ENCODE measurements around the gene NKIRAS1. TPM values are rescaled to one million over a fixed set of nuclear protein-coding genes. Genes with fewer than 3 reads are reported as not detected.

The NKIRAS1 gene
- polyA plus RNA-seq, 3 donors, result 0.69 to 2.0 (median 1.9) TPM

GRCh38 chr3:23942546-23942945, 25.8 kb upstream of the NKIRAS1 start:
- Histone ChIP-seq H3K79me2 (ENCODE audit: insufficient read depth, low read length) (peaks cover 13% of the 10 kb centered on the region), H3K9me3 (replicated peaks in 1 of 2; ENCODE audit: control insufficient read depth in 1 of 2, insufficient read depth in 1 of 2, low read length in 2 of 2) (peaks cover 5 to 6% of the 10 kb centered on the region in 2 donors), H3K27ac (ENCODE audit: low read depth in 1 of 2, low read length in 2 of 2) (no peak overlapping the region), H3K36me3 (replicated peaks in 1 of 2; ENCODE audit: control insufficient read depth in 1 of 2, insufficient read depth in 2 of 2, low read length in 2 of 2) (no peaks in the 10 kb centered on the region), H3K4me1 (ENCODE audit: control insufficient read depth in 1 of 2, insufficient read depth in 2 of 2, low read length in 2 of 2) (peaks cover 14% of the 10 kb centered on the region in 2 donors), H2AFZ (ENCODE audit: insufficient read depth, low read depth, low read length, poor library complexity, severe bottlenecking) (no peak overlapping the region), H3K27me3 (ENCODE audit: control insufficient read depth in 2 of 2, insufficient read depth in 2 of 2, low read length in 2 of 2) (peaks cover 6 to 13% of the 10 kb centered on the region in 2 donors), H4K20me1 (ENCODE audit: insufficient read depth, low read length) (no peaks in the 10 kb centered on the region), H3K9ac (ENCODE audit: insufficient read depth, low read length, poor library complexity, severe bottlenecking) (no peak overlapping the region), H3K4me2 (replicated peaks; ENCODE audit: extremely low read depth, low read length, poor library complexity, severe bottlenecking) (no peak overlapping the region), H3K4me3 (replicated peaks in 1 of 3; ENCODE audit: low read depth in 2 of 3, low read length in 3 of 3) (no peak overlapping the region)
- peaks cover 4 to 8% (median 7%) of the 10 kb centered on the region in 7 donors for H3K9me3 Mint-ChIP-seq
- intact Hi-C loops (cut with micrococcal nuclease), result loop anchor here in 1 of 2 donors (10.0 kb wide), 2 partner anchors 738 to 1722 kb away; partner anchors contain the start of genes TOP2B and UBE2E2
- TF ChIP-seq, protein P1, sequence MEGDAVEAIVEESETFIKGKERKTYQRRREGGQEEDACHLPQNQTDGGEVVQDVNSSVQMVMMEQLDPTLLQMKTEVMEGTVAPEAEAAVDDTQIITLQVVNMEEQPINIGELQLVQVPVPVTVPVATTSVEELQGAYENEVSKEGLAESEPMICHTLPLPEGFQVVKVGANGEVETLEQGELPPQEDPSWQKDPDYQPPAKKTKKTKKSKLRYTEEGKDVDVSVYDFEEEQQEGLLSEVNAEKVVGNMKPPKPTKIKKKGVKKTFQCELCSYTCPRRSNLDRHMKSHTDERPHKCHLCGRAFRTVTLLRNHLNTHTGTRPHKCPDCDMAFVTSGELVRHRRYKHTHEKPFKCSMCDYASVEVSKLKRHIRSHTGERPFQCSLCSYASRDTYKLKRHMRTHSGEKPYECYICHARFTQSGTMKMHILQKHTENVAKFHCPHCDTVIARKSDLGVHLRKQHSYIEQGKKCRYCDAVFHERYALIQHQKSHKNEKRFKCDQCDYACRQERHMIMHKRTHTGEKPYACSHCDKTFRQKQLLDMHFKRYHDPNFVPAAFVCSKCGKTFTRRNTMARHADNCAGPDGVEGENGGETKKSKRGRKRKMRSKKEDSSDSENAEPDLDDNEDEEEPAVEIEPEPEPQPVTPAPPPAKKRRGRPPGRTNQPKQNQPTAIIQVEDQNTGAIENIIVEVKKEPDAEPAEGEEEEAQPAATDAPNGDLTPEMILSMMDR (IDR thresholded peaks at IDR 0.05), result no peak
- H3K36me3 Mint-ChIP-seq, result peaks cover 0 to 4% of the 10 kb centered on the region in 2 donors
- WGBS (ENCODE audit: insufficient coverage), result no CpG with 5 or more reads among the region's 11 CpGs
- peaks cover 18 to 24% (median 21%) of the 10 kb centered on the region in 3 donors for H3K27me3 Mint-ChIP-seq (ENCODE audit: low read depth in 3 of 3)
- no peak overlapping the region for H3K27ac Mint-ChIP-seq
- DNase-seq, result no peak
- H3K4me3 Mint-ChIP-seq, result no peak overlapping the region
- H3K4me1 Mint-ChIP-seq, result peaks cover 18% of the 10 kb centered on the region

- no peak overlapping the region for H3K4me2 ChIP-seq (replicated peaks; ENCODE audit: extremely low read depth, low read length, poor library complexity, severe bottlenecking)
- peaks cover 5 to 6% of the 10 kb centered on the region in 2 donors for H3K9me3 ChIP-seq (replicated peaks in 1 of 2; ENCODE audit: control insufficient read depth in 1 of 2, insufficient read depth in 1 of 2, low read length in 2 of 2)
- no peak overlapping the region for H3K27ac ChIP-seq (ENCODE audit: low read depth in 1 of 2, low read length in 2 of 2)
- H3K27me3 ChIP-seq (ENCODE audit: control insufficient read depth in 2 of 2, insufficient read depth in 2 of 2, low read length in 2 of 2), result peaks cover 6 to 13% of the 10 kb centered on the region in 2 donors
- TF ChIP-seq, protein P1 (IDR thresholded peaks at IDR 0.05), result no peak
- no peak overlapping the region for H3K9ac ChIP-seq (ENCODE audit: insufficient read depth, low read length, poor library complexity, severe bottlenecking)
- H3K79me2 ChIP-seq (ENCODE audit: insufficient read depth, low read length), result peaks cover 2% of the 10 kb centered on the region
- no peak overlapping the region for H3K4me3 ChIP-seq (replicated peaks in 1 of 3; ENCODE audit: low read depth in 2 of 3, low read length in 3 of 3)
- Mint-ChIP-seq H3K27me3 (ENCODE audit: low read depth in 3 of 3) (peaks cover 18 to 24% (median 21%) of the 10 kb centered on the region in 3 donors), H3K27ac (no peak overlapping the region), H3K4me3 (no peak overlapping the region), H3K9me3 (peaks cover 4 to 8% (median 7%) of the 10 kb centered on the region in 7 donors), H3K36me3 (peaks cover 0 to 4% of the 10 kb centered on the region in 2 donors), H3K4me1 (peaks cover 10% of the 10 kb centered on the region)
- H4K20me1 ChIP-seq (ENCODE audit: insufficient read depth, low read length), result no peaks in the 10 kb centered on the region
- no peak for DNase-seq
- intact Hi-C loops (cut with micrococcal nuclease), result loop anchor here in 1 of 2 donors (10.0 kb wide), 2 partner anchors 737 to 1723 kb away; partner anchors contain the start of genes TOP2B and UBE2E2
- WGBS (ENCODE audit: insufficient coverage), result no CpG with 5 or more reads among the region's 4 CpGs
- H3K4me1 ChIP-seq (ENCODE audit: control insufficient read depth in 1 of 2, insufficient read depth in 2 of 2, low read length in 2 of 2), result peaks cover 7 to 10% of the 10 kb centered on the region in 2 donors
- H2AFZ ChIP-seq (ENCODE audit: insufficient read depth, low read depth, low read length, poor library complexity, severe bottlenecking), result no peak overlapping the region
- no peaks in the 10 kb centered on the region for H3K36me3 ChIP-seq (replicated peaks in 1 of 2; ENCODE audit: control insufficient read depth in 1 of 2, insufficient read depth in 2 of 2, low read length in 2 of 2)
Observed at GRCh38 chr3:23941440-23941839, 24.6 kb upstream of the NKIRAS1 start.

Measured in CD14-positive monocyte (primary cell).